GM23338 (cell line): ENCODE measurements around the gene GNA12. TPM values are rescaled to one million over a fixed set of nuclear protein-coding genes. Genes with fewer than 3 reads are reported as not detected.

Source experiments
- ATAC-seq: fragments of 200-7000 bp; cut with Tn5 transposase; 3 replicates; pipeline ENCODE4 v1.9.1; 2020
- DNase-seq: peaks from one replicate; pipeline ENCODE4 v3.0.0-alpha.2; 2015; ENCODE audit warnings: low spot score
- H2AFZ ChIP-seq: fragments of 200-600 bp; sonication (generic); 2 replicates; pipeline ENCODE4 v1.8.0; 2016; ENCODE audit warnings: antibody characterized with exemption, mild to moderate bottlenecking, moderate library complexity
- H3F3A ChIP-seq: fragments of 200-600 bp; sonication (generic); replicated peaks from 2 replicates; pipeline ENCODE4 v1.8.0; 2017; ENCODE audit warnings: antibody characterized with exemption, mixed run types, low read depth
- H3K27ac ChIP-seq: fragments of 200-600 bp; sonication (generic); 2 replicates; pipeline ENCODE4 v1.6.1; 2016; ENCODE audit warnings: low read depth
- H3K27me3 ChIP-seq: fragments of 200-600 bp; sonication (generic); 2 replicates; pipeline ENCODE4 v1.8.0; 2016; ENCODE audit warnings: mild to moderate bottlenecking, mixed run types, moderate library complexity; ENCODE audit not compliant: insufficient read depth
- H3K36me3 ChIP-seq: fragments of 200-600 bp; sonication (generic); 2 replicates; pipeline ENCODE4 v1.8.0; 2016; ENCODE audit warnings: mild to moderate bottlenecking; ENCODE audit not compliant: insufficient read depth
- H3K4me1 ChIP-seq: fragments of 200-600 bp; sonication (generic); 2 replicates; pipeline ENCODE4 v1.8.0; 2016; ENCODE audit warnings: mild to moderate bottlenecking, moderate library complexity; ENCODE audit not compliant: insufficient read depth
- H3K4me2 ChIP-seq: fragments of 200-600 bp; sonication (generic); 2 replicates; pipeline ENCODE4 v1.7.1; 2017; ENCODE audit warnings: mixed run types
- H3K4me3 ChIP-seq: fragments of 200-600 bp; sonication (generic); 2 replicates; pipeline ENCODE4 v1.6.1; 2016; ENCODE audit warnings: mixed run types
- H3K79me2 ChIP-seq: fragments of 200-600 bp; sonication (generic); replicated peaks from 2 replicates; pipeline ENCODE4 v1.8.0; 2017; ENCODE audit warnings: mild to moderate bottlenecking; ENCODE audit not compliant: insufficient read depth
- H3K9me2 ChIP-seq: fragments of 200-600 bp; sonication (generic); 2 replicates; pipeline ENCODE4 v1.8.0; 2017; ENCODE audit not compliant: insufficient read depth
- H4K20me1 ChIP-seq: fragments of 200-600 bp; sonication (generic); replicated peaks from 2 replicates; pipeline ENCODE4 v1.8.0; 2017; ENCODE audit warnings: mild to moderate bottlenecking; ENCODE audit not compliant: insufficient read depth
- H3K27ac Mint-ChIP-seq: 2 replicates; pipeline ENCODE4 v1.8.0; 2020; ENCODE audit warnings: inconsistent platforms, mild to moderate bottlenecking, moderate library complexity, mixed read lengths
- H3K27me3 Mint-ChIP-seq: 3 replicates; pipeline ENCODE4 v1.8.0; 2022; ENCODE audit warnings: low read depth, mild to moderate bottlenecking, moderate library complexity, mixed read lengths, inconsistent platforms; ENCODE audit not compliant: insufficient read depth, poor library complexity
- H3K36me3 Mint-ChIP-seq: 3 replicates; pipeline ENCODE4 v1.8.0; 2021; ENCODE audit warnings: low read depth, mild to moderate bottlenecking, inconsistent platforms, moderate library complexity, mixed read lengths
- H3K4me1 Mint-ChIP-seq: 3 replicates; pipeline ENCODE4 v1.8.0; 2020; ENCODE audit warnings: mild to moderate bottlenecking, inconsistent platforms, mixed read lengths
- H3K4me3 Mint-ChIP-seq: 3 replicates; pipeline ENCODE4 v1.8.0; 2021; ENCODE audit warnings: moderate library complexity, mild to moderate bottlenecking, inconsistent platforms, mixed read lengths
- H3K9me3 Mint-ChIP-seq: 3 replicates; pipeline ENCODE4 v1.8.0; 2020; ENCODE audit warnings: moderate library complexity, mild to moderate bottlenecking, inconsistent platforms, mixed read lengths
- CREB1 ChIP-seq: fragments of 250-450 bp; sonication (Bioruptor Pico); IDR thresholded peaks from 2 replicates; pipeline ENCODE4 v1.5.0; 2020; ENCODE audit warnings: low read depth, mild to moderate bottlenecking, moderate library complexity
- CTCF ChIP-seq, 2 experiments: fragments of 200-600 bp in 1 of 2; sonication (generic) in 1 of 2; conservative IDR thresholded peaks; 2 replicates each; pipeline versions ENCODE4 v1.5.1 to v1.6.1; 2016 to 2017; ENCODE audit warnings: antibody characterized with exemption in 2 of 2, low read depth in 2 of 2, mild to moderate bottlenecking in 2 of 2, moderate library complexity in 1 of 2
- ETS1 ChIP-seq: IDR thresholded peaks from 2 replicates; pipeline ENCODE4 v1.6.1; 2016; ENCODE audit warnings: antibody characterized with exemption
- NANOG ChIP-seq: IDR thresholded peaks from 2 replicates; pipeline ENCODE4 v1.6.1; 2016; ENCODE audit warnings: antibody characterized with exemption, borderline replicate concordance
- POLR2AphosphoS5 ChIP-seq: IDR thresholded peaks from 2 replicates; pipeline ENCODE4 v1.6.1; 2016; ENCODE audit warnings: antibody characterized with exemption, low read depth
- STAT1 ChIP-seq: IDR thresholded peaks from one replicate; pipeline ENCODE4 v1.6.1; 2016; ENCODE audit warnings: antibody characterized with exemption; ENCODE audit not compliant: unreplicated experiment
- ZNF114 ChIP-seq: fragments of 250-450 bp; sonication (Bioruptor Pico); IDR thresholded peaks from 2 replicates; pipeline ENCODE4 v1.5.0; 2020; ENCODE audit warnings: mild to moderate bottlenecking, moderate library complexity
- ZNF331 ChIP-seq: fragments of 250-450 bp; sonication (Bioruptor Pico); IDR thresholded peaks from 2 replicates; pipeline ENCODE4 v1.5.0; 2020; ENCODE audit warnings: low read depth, mild to moderate bottlenecking, moderate library complexity
- ZNF462 ChIP-seq: fragments of 250-450 bp; sonication (Bioruptor Pico); IDR thresholded peaks from 2 replicates; pipeline ENCODE4 v1.5.0; 2020; ENCODE audit warnings: mild to moderate bottlenecking, moderate library complexity
- polyA plus RNA-seq: library from polyadenylated mRNA; unstranded; fragments of >200 nt; fragmentation: Nextera tagmentation; extraction: Ambion mirVana; gene quantifications from 2 replicates; pipeline ENCODE4 v1.2.1, GENCODE V29; 2016
- total RNA-seq: library from RNA; depleted of rRNA; stranded (reverse); fragments of >200 nt; shearing (Covaris generic); gene quantifications from 2 replicates; pipeline ENCODE4 v1.2.3, GENCODE V29; 2014

GNA12 gene
- total and polyA plus RNA-seq, 2 experiments from 2014 or later, result 24.0 to 87.7 TPM

GRCh38 chr7:2715341-2716231, 128.5 kb downstream of the GNA12 start:
- Histone ChIP-seq H4K20me1 (no peaks in the 10 kb centered on the region; the same call in none of the 2 replicates), H3K4me2 (no peak overlapping the region), H3K27me3 (no peaks in the 10 kb centered on the region), H2AFZ (no peak overlapping the region), H3K27ac (no peak overlapping the region), H3K79me2 (no peaks in the 10 kb centered on the region), H3F3A (peaks cover 3% of the 10 kb centered on the region; the same call in 1 of the 2 replicates), H3K9me2 (no peaks in the 10 kb centered on the region), H3K36me3 (0 out of 2 replicates have a peak, but pooled peaks cover 2% of the 10 kb centered on the region), H3K4me1 (no peaks in the 10 kb centered on the region), H3K4me3 (no peak overlapping the region)
- no peaks in the 10 kb centered on the region for H3K9me3 Mint-ChIP-seq
- H3K27me3 Mint-ChIP-seq, result peaks cover 21% of the 10 kb centered on the region
- no peak overlapping the region for H3K4me3 Mint-ChIP-seq
- no peak for TF ChIP-seq CREB1 (CRISPR knock-in tag)
- TF ChIP-seq CTCF (conservative IDR thresholded peaks at IDR 0.05; ENCODE audit: low read depth in 2 of 2), result no peak
- no peak for TF ChIP-seq ETS1
- no peak for TF ChIP-seq NANOG
- no peak for TF ChIP-seq ZNF462 (CRISPR knock-in tag)
- no peak for TF ChIP-seq STAT1
- no peak for TF ChIP-seq ZNF331 (CRISPR knock-in tag)
- TF ChIP-seq ZNF114 (CRISPR knock-in tag), result no peak
- TF ChIP-seq POLR2AphosphoS5, result no peak
- H3K4me1 Mint-ChIP-seq, result peaks cover 18% of the 10 kb centered on the region
- DNase-seq, result no peak
- H3K27ac Mint-ChIP-seq, result 0 out of 2 replicates have a peak overlapping the region, but pooled peaks have one; percentile 31
- H3K36me3 Mint-ChIP-seq, result peaks cover 42% of the 10 kb centered on the region
- no peak for ATAC-seq
